ENCODE measurements around the gene VIL1. TPM values are rescaled to one million over a fixed set of nuclear protein-coding genes. Genes with fewer than 3 reads are reported as not detected.
A peak's percentile ranks its signal among the peaks of the same experiment; 100 is the strongest.

Gene VIL1
- total RNA-seq, 1 donor from 2014 or later: 0.05 TPM

DNA sequence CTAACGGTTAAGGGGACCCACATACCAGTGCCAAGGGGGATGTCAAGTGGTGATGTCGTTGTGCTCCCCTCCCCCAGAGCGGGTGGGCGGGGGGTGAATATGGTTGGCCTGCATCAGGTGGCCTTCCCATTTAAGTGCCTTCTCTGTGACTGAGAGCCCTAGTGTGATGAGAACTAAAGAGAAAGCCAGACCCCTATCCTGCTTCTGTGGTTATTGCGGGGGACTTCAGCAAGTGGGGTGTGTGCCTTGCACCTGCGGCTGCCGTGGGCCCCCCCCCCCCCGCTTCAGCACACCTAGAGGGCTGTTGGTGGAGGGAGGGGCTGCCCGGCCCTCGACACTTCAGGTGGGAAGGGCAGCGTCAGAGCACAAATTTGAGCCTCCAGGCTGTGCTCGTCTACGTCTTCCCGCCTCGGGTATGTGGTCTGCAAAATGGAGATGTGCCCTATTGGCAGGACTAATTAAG lies 13.1 kb upstream of the VIL1 start:
- DNase-seq (ENCODE audit: low read depth): no peak

DNA sequence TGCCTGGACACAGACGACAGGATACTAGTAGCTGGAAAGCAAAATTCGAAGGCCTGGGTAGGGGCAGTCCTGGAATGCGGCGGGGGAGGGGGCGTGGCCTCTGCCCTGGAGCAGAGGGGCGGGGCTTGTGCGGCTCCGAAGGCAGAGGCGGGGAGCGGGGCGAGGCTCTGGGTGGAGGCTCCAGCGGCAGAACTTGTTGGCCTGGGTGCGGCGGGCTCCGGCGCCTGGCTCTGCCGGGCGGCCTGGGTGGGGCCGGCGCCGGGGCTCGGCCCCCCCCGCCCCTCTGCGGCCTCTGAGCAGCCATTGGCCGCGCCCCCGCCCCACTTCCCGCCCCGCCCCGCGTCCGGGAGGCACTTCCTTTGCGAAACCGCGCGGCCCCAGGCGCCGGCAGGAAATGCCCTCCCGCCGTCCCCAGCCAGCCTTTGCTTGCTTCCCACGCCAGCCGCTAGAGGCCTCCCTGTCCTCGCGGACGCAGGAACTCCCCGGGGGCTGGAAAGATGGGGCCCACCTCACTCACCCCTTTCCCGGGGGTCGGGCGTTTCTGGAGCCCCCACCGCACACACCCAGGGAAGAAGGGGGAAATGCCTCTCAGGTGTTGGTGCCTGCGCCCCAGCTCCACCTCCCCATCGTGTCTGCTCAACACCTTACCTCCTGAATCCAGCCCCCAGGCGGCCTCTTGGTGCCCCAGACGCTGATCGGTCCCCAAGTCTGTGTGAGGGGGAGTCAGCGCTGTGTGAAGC lies 12.5 kb upstream of the VIL1 start:
- peak; percentile 79 for DNase-seq (ENCODE audit: low read depth)

DNA sequence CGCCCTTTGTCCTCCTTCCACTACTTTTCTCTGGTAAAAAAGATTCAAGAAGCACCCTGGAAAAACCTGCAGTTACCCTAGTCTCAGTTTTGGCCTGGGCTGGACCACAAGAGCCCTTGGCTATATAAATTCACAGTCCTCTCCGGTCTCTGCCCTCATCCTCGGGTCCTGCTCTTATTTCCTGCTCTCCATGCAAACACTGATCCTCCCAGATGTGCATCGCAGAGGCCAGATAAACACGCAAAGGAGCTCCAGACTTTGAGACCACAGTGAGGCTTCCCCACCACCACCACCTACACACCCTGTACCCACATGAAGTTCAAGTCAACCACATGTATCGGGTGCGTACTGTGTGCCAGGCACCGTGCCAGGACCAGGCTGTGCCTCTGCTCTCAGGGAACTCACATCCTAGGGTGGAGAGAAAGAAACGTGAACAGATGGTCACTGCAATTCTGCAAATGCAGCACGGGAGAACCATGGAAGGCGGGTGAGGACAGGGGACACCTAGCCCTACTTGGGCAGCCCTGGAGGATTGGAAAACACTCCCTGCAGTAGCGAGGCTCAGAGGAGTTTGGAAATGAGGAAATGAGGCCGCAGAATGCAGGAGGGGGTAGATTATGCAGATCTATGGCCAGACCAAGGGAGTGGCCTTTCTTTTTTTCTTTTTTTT lies 11.8 kb upstream of the VIL1 start:
- DNase-seq (ENCODE audit: low read depth): peak; percentile 28

DNA sequence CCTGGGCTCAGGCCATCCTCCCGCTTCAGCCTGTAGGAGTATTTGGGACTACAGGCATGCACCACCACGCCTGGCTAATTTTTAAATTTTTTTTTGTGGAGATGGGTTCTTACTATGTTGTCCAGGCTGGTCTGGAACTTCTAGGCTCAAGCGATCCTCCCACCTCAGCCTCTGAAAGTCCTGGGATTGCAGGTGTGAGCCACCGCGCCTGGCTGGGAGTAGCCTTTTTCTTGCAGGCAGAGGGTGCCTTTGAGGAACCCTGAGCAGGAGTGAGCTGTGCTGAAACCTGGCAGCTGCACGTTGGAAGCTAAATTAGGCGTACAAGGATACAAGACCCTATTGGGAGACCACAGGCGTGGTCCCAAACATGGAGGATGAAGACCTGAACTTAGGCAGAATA lies 11.2 kb upstream of the VIL1 start:
- no peak for DNase-seq (ENCODE audit: low read depth)

DNA sequence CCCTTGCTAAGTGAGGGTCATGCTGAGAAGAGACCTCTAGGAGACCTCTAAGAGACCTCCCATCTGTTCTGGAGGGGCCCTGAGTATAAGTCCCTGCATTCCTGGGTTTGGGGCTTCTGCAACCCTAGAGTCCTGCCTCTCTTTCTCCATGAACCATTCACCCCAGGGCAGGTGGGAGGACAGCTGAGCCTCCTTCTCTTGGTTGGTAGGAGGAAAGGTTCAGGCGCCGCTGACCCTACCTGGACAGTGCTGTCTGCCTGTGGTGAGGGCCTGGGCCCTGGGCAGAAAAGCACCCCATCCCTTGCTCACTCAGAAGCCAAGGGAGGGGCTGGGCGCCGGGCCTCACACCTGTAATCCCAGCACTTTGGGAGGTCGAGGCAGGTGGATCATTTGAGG lies 604 bp upstream of the VIL1 start:
- DNase-seq (ENCODE audit: low read depth): no peak

DNA sequence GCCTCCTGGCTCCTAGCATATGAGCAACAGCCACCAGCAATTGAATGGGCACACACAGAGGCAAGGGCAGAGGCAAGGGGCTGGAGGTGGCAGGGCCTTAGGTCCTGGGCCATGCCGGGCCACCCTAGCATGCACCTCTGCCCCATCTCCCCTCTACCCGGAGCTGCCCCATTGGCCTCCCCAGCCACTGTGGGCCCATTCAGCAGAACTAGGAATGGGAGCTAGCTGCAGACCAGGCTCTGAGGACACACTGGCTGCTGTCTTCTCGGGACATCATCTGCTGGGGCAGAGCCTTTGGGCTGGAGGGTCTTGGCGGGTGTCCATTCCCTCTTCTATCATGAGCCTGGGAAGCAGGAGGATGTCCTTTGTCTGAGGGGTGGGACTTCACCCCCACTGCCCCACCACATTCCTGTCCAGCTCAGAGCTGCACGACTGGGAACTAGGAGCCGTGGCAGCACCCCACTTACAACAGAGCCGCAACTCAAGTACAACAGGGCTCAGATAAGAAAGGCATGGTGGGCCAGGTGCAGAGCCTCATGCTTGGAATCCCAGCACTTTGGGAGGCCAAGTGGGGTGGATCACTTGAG lies 800 bp downstream of the VIL1 start:
- DNase-seq (ENCODE audit: low read depth): no peak

DNA sequence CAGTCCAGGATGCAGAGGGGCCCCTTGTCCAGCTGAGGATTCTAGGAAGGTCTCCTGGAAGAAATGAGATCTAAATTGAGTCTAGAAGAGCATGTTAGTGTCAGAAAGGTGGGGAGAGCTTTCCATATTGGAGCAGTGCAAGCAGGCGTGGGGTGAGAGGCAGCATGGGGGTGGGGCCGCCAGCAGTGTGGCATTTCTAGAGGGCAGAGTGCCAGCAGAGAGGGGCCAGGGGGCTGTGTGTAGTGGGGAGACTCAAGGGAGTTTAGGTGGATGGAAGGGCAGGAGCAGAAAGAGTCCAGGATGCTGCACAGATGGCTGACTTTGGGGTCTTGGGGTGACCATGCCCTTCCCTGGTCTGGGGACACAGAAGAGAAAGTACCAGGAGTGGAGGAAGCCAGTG lies 2.1 kb downstream of the VIL1 start:
- no peak for DNase-seq (ENCODE audit: low read depth)

DNA sequence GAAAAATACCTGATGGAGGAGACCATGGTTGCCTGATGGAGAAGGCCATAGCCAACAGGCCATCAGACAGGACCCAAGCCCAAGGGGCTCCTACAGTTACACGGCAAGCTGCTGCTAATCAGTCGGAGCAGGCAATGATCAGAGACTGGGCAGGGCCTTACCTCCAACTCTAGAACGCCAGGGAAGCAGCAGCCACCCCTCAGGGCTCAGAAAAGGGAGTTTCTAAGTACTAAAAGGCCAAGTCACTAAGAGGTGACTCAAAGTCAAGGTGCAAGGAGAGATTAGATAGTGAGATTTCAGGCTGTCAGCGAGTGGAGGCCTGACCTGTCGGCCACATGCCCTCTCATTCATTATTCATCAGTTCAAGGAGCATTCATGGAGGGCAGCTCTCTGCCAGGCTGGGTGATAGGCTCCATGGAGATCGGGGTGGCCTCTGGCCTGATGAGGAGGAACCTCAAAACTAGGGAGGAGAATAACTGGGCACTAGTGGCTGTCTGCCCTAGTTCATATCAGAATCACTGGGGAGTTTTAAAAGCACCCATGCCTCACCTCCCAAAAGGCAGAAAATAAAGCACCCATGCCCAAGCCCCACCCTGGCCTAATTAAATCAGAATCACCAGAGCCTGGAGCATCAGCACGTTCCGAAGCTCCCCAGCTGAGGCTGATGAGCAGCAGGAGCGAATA lies 3.6 kb downstream of the VIL1 start:
- no peak for DNase-seq (ENCODE audit: low read depth)

DNA sequence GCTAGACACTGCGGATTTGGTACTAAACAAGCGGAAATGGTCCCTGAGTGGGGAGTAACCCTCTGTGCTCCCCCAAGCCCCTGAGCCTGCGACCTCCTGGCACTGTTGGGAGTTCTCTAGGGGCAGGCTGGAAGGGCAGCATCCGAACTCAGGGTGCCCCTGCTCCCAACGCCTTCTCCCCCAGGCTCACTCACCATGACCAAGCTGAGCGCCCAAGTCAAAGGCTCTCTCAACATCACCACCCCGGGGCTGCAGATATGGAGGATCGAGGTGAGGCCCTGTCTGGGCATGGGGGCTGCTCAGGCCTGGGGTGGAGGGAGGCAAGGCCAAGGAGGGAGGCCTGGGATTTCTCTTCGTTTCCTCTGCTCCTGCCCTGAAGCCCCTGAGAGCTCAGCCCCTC lies 4.7 kb downstream of the VIL1 start:
- DNase-seq (ENCODE audit: low read depth): no peak

DNA sequence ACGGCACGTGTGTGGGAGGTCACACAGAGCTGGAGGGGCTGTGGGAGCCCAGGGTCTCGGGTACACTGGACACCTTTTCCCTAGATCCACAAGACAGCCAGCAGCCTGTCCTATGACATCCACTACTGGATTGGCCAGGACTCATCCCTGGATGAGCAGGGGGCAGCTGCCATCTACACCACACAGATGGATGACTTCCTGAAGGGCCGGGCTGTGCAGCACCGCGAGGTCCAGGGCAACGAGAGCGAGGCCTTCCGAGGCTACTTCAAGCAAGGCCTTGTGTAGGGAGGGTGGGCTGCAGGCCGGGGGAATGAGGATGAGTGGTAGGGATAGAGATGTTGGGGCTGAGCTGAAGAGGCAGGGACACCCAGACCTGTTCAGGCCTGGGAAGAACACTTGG lies 6.6 kb downstream of the VIL1 start:
- DNase-seq (ENCODE audit: low read depth): no peak

DNA sequence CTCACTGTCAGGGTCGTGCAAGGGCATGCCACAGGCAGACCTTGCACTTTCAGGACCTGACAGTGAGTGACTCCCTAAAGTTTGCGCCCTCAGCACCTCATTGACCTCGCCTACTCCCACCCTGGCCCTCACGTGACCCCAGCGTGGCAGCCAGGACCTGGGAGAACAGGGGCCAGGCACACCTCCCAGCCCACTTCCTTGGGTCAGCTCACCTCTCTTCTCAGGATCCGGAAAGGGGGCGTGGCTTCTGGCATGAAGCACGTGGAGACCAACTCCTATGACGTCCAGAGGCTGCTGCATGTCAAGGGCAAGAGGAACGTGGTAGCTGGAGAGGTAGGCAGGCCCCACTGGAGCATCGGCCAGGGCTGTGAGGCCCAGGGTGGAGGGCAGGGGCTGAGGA lies 8.8 kb downstream of the VIL1 start:
- no peak for DNase-seq (ENCODE audit: low read depth)

DNA sequence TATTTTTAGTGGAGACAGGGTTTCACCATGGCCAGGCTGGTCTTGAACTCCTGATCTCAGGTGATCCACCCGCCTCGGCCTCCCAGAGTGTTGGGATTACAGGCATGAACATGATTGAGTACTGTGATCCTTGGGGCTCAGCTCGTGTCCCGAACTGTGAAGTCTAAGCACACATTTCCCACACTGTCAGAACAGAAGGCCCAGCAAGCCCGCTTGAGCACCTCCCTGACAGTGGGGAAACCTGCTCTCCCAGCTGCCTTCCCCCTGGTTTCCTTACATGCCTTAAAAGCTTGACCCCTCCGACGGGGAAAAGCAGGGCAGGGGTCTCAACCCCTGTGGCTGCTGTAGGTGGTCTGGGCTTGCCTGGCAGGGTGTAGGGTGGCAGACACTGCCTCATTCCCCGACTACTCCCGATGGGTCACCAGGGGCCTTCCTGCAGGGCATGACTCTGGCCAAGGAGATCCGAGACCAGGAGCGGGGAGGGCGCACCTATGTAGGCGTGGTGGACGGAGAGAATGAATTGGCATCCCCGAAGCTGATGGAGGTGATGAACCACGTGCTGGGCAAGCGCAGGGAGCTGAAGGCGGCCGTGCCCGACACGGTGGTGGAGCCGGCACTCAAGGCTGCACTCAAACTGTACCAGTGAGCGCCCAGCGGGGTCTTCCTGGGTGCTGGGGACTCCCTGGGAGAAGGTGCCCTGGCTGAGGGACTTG lies 10.1 kb downstream of the VIL1 start:
- DNase-seq (ENCODE audit: low read depth): no peak

DNA sequence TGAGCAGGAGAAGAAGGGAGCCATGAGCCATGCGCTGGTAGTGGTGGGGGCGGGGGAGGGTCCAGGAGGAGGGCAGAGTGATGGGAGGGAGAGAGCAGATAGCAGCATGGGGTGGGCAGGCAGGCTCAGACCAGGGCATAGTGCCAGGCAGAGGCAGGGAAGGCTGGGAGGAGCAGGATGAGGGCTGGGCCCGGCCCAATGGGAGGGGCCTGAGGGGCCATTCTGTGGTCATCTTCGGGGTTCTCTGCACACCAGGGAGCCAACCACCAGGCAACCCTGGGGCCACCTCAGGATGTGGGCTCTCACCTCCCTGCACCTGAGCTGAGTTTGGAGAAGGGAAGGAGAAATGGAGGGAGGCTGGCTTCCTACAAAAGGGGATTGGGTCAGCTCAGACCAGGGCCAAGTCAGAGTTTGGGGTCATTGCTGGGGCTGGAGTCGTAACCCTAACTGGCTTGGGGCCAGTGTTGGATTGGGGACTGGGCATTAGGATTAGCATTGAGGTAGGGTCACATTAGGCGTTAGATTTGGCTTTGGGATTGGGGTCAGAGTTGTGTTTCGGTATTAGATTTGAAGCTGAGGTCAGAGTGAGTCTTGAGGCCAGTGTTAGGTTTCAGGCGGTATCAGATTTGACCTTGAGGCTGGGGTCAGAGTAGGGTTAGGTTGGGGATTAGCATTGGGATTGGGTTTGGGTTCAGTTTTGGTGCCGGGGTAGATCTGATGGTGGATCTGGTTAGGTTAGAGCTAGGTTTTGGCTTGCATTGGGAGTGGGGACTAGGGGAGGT lies 11.2 kb downstream of the VIL1 start:
- DNase-seq (ENCODE audit: low read depth): no peak

DNA sequence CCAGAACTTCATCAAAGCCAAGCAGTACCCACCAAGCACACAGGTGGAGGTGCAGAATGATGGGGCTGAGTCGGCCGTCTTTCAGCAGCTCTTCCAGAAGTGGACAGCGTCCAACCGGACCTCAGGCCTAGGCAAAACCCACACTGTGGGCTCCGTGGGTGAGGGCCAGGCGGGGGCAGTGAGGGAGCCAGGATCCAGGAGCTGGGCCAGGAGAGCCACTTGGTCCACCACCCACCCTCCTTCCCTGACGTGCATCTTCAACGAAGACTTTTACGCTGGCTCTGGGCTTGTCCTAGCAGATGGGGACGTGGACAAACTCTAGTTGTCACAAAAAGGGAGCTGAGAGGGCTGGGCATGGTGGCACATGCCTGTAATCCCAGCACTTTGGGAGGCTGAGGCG lies 11.8 kb downstream of the VIL1 start:
- no peak for DNase-seq (ENCODE audit: low read depth)

DNA sequence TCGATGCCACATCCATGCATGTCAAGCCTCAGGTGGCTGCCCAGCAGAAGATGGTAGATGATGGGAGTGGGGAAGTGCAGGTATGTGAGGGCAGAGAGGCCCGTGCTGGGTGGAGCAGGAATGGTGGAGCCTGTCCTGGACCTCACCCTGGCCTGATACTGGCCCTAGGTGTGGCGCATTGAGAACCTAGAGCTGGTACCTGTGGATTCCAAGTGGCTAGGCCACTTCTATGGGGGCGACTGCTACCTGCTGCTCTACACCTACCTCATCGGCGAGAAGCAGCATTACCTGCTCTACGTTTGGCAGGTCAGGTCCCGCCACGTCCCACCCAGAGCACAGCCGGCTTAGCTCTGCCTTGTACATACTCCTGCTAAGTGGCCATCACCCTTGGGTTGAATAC lies 13.0 kb downstream of the VIL1 start:
- no peak for DNase-seq (ENCODE audit: low read depth)

DNA sequence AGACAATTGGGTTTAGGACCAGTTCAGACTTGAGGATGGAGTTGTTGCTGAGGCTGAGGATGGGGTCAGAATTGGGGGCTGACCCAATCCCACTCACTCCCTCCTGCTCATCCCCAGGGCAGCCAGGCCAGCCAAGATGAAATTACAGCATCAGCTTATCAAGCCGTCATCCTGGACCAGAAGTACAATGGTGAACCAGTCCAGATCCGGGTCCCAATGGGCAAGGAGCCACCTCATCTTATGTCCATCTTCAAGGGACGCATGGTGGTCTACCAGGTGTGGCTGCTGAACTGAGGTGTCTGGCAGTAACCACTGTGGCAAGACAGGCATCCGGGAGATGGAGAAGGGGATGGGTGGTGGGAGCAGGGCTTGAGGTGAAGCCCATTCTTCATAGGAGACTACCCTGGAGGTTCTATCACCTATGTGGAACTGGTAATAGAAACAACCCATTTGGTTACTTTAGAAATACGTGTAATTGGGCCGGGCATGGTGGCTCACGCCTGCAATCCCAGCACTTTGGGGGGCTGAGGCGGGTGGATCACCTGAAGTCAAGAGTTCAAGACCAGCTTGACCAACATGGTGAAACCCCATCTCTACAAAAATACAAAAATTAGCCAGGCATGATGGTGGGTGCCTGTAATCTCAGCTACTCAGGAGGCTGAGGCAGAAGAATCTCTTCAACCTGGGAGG lies 13.9 kb downstream of the VIL1 start:
- DNase-seq (ENCODE audit: low read depth): no peak

DNA sequence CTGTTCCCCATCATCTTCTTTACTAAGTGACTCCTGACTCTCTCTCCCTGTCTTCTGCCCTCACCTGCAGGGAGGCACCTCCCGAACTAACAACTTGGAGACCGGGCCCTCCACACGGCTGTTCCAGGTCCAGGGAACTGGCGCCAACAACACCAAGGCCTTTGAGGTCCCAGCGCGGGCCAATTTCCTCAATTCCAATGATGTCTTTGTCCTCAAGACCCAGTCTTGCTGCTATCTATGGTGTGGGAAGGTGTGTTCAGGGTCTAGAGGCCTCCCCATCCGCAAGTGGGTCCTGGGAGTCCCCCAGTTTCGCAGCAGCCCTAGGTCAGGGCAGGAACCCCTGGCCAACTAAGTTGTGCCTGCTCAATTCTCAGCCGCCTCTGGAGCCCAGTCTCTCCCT lies 15.5 kb downstream of the VIL1 start:
- DNase-seq (ENCODE audit: low read depth): no peak

DNA sequence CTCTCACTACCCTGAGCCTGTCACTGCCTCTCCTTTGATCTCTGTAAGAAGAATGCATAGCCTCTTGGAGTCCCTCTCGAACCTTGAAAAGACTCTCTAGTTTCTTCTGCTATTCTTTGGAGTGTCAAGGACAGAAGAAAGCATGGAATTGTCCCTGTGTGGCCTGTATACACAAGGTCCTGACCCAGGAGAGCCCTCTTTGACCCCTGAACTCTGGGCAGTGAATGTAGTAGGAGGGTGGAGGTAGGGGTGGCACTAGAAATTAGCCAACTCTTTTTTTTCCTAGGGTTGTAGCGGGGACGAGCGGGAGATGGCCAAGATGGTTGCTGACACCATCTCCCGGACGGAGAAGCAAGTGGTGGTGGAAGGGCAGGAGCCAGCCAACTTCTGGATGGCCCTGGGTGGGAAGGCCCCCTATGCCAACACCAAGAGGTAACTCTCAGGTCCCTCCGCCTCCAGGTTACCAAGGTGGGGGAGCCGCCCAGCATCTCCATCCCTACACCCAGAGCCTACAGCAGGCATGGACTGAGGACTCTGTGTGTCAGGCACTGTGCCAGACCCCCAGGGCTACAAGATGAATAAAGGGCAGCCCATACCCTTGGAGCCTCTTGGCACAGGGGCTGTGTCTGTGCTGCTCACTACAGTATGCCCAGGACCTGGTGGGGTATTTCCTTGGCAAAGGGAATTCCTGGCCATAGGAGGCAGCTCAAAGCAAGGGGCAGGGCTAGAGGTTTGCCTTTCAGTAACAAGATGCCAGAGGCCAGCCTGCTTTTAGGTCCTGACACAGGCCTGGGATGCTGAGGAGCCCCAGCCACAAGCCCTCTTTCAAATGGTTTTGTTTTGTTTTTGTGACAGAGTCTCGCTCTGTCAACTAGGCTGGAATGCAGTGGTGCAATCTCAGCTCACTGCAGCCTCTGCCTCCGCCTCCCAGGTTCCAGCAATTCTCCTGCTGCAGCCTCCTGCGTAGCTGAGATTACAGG lies 16.4 kb downstream of the VIL1 start:
- DNase-seq (ENCODE audit: low read depth): no peak

DNA sequence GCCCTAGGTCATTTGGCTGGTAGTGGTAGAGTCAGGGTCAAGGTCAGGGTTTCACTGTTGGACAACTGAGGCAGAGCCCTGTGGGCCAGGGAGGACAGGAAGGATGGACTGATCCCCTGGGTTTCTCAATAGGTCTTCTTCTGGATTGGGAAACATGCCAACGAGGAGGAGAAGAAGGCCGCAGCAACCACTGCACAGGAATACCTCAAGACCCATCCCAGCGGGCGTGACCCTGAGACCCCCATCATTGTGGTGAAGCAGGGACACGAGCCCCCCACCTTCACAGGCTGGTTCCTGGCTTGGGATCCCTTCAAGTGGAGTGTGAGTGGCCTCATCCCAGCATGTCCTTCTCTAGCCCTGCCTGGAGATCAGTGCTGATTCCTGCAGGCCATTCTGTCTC lies 18.1 kb downstream of the VIL1 start:
- DNase-seq (ENCODE audit: low read depth): no peak

All from renal cortical epithelial cell (primary cell).